SK-N-SH (cell line): Measurements from ENCODE around the gene C10orf120. TPM values are rescaled to one million over a fixed set of nuclear protein-coding genes. Genes with fewer than 3 reads are reported as not detected.

Source experiments
- CTCF ChIA-PET: fragments of 300-600, 350-600 bp; formaldehyde crosslinking; extraction: SDS; loops from one replicate; lab custom pipeline; 2021; lab: Yijun Ruan, JAX
- POLR2A ChIA-PET: fragments of 350-600 bp; sonication (Branson Sonifier 250); formaldehyde crosslinking; extraction: SDS; loops from one replicate; lab custom pipeline; 2020; ENCODE audit warnings: antibody characterized with exemption, inconsistent platforms; lab: Yijun Ruan, JAX
- DNase-seq: peaks from one replicate; pipeline ENCODE4 v3.0.0; 2012
- H2AFZ ChIP-seq: fragments of 200-600 bp; sonication (generic); 2 replicates; pipeline ENCODE4 v1.8.1; 2016; ENCODE audit warnings: antibody characterized with exemption, mild to moderate bottlenecking, low read depth
- H3F3A ChIP-seq: fragments of 200-600 bp; sonication (generic); replicated peaks from 2 replicates; pipeline ENCODE3; 2016; ENCODE audit warnings: antibody characterized with exemption, mild to moderate bottlenecking; ENCODE audit not compliant: insufficient read depth
- H3K27ac ChIP-seq, 2 experiments: fragments of 200-500 bp in 1 of 2; fragments of 200-600 bp in 1 of 2; sonication (Bioruptor generic) in 1 of 2; sonication (generic), shearing (Covaris generic) in 1 of 2; 2 replicates each; pipeline versions ENCODE4 v1.5.1 to v1.6.1; 2014 to 2016; ENCODE audit warnings: low read depth in 2 of 2, inconsistent platforms in 1 of 2, low read length in 1 of 2, mild to moderate bottlenecking in 1 of 2, mixed read lengths in 1 of 2
- H3K27me3 ChIP-seq: fragments of 200-600 bp; sonication (generic), shearing (Covaris generic); 2 replicates; pipeline ENCODE4 v1.6.1; 2016; ENCODE audit warnings: mixed run types; ENCODE audit not compliant: insufficient read depth
- H3K36me3 ChIP-seq, 2 experiments: fragments of 200-500 bp in 1 of 2; fragments of 200-600 bp in 1 of 2; sonication (Bioruptor generic) in 1 of 2; sonication (generic) in 1 of 2; replicated peaks in 1 of 2; 2 replicates each; pipeline versions ENCODE3 to v1.5.1; 2014 to 2016; ENCODE audit warnings: low read length in 1 of 2, mild to moderate bottlenecking in 1 of 2; ENCODE audit not compliant: insufficient read depth in 2 of 2, control insufficient read depth in 1 of 2
- H3K4me1 ChIP-seq, 2 experiments: fragments of 200-500 bp in 1 of 2; fragments of 200-600 bp in 1 of 2; sonication (Bioruptor generic) in 1 of 2; sonication (generic), shearing (Covaris generic) in 1 of 2; 2 replicates each; pipeline versions ENCODE4 v1.5.1 to v1.6.1; 2014 to 2016; ENCODE audit warnings: low read depth in 1 of 2, low read length in 1 of 2, mixed run types in 1 of 2; ENCODE audit not compliant: insufficient read depth in 2 of 2, control insufficient read depth in 1 of 2
- H3K4me2 ChIP-seq: fragments of 200-600 bp; sonication (generic), shearing (Covaris generic); 2 replicates; pipeline ENCODE4 v1.6.1; 2017; ENCODE audit warnings: mixed run types
- H3K4me3 ChIP-seq, 2 experiments: fragments of 200-500 bp in 1 of 2; fragments of 200-600 bp in 1 of 2; sonication (Bioruptor generic) in 1 of 2; sonication (generic), shearing (Covaris generic) in 1 of 2; 2 replicates each; pipeline versions ENCODE4 v1.5.1 to v1.8.1; 2014 to 2016; ENCODE audit warnings: low read depth in 2 of 2, inconsistent platforms in 1 of 2, low read length in 1 of 2, mild to moderate bottlenecking in 1 of 2, mixed read lengths in 1 of 2, moderate library complexity in 1 of 2
- H3K79me2 ChIP-seq: fragments of 200-600 bp; sonication (generic); 2 replicates; pipeline ENCODE4 v1.8.1; 2017; ENCODE audit warnings: mild to moderate bottlenecking; ENCODE audit not compliant: insufficient read depth
- H3K9ac ChIP-seq: fragments of 200-600 bp; sonication (generic); 2 replicates; pipeline ENCODE4 v1.6.1; 2017; ENCODE audit warnings: mixed run types
- H3K9me2 ChIP-seq: fragments of 200-600 bp; sonication (generic); 2 replicates; pipeline ENCODE4 v1.6.1; 2017; ENCODE audit warnings: mixed run types
- H3K9me3 ChIP-seq: fragments of 200-600 bp; sonication (generic); 2 replicates; pipeline ENCODE4 v1.6.1; 2017; ENCODE audit warnings: mixed run types, mild to moderate bottlenecking, moderate library complexity
- H4K20me1 ChIP-seq: fragments of 200-600 bp; sonication (generic); 2 replicates; pipeline ENCODE4 v1.6.1; 2017; ENCODE audit warnings: mild to moderate bottlenecking, mixed run types; ENCODE audit not compliant: insufficient read depth
- ELF1 ChIP-seq: IDR thresholded peaks from 2 replicates; pipeline ENCODE4 v1.4.0; 2012
- EP300 ChIP-seq, 2 experiments: IDR thresholded peaks; 2 replicates each; pipeline versions ENCODE4 v1.4.0 to v1.6.1; 2012; ENCODE audit warnings: borderline replicate concordance in 1 of 2, low read depth in 1 of 2, low read length in 1 of 2
- EZH2phosphoT487 ChIP-seq: fragments of 200-600 bp; sonication (generic); IDR thresholded peaks from 2 replicates; pipeline ENCODE4 v1.6.1; 2017; ENCODE audit warnings: low read depth, mixed run types, mild to moderate bottlenecking, antibody characterized with exemption, moderate library complexity, borderline replicate concordance
- FOSL2 ChIP-seq: IDR thresholded peaks from 2 replicates; pipeline ENCODE4 v1.4.0; 2012; ENCODE audit warnings: low read depth, mild to moderate bottlenecking, moderate library complexity, borderline replicate concordance
- FOXJ3 ChIP-seq: sonication (generic); formaldehyde crosslinking; IDR thresholded peaks from 2 replicates; pipeline ENCODE4 v1.5.1; 2020; ENCODE audit warnings: mild to moderate bottlenecking, missing genetic modification reagents
- FOXM1 ChIP-seq: IDR thresholded peaks from 2 replicates; pipeline ENCODE4 v1.4.0; 2012; ENCODE audit warnings: low read depth, mild to moderate bottlenecking
- GABPA ChIP-seq: IDR thresholded peaks from 2 replicates; pipeline ENCODE4 v1.4.0; 2012; ENCODE audit warnings: low read depth, mild to moderate bottlenecking
- GATA2 ChIP-seq: sonication (generic); formaldehyde crosslinking; IDR thresholded peaks from 2 replicates; pipeline ENCODE4 v1.5.0; 2020; ENCODE audit warnings: mild to moderate bottlenecking, missing genetic modification reagents
- IRF3 ChIP-seq: fragments of 150-350 bp; IDR thresholded peaks from 2 replicates; pipeline ENCODE4 v1.6.1; 2016; ENCODE audit warnings: mild to moderate bottlenecking, low read depth, low read length
- MAX ChIP-seq: IDR thresholded peaks from 2 replicates; pipeline ENCODE4 v1.4.0; 2012; ENCODE audit warnings: low read depth
- MXI1 ChIP-seq: IDR thresholded peaks from 2 replicates; pipeline ENCODE4 v1.6.1; 2012; ENCODE audit warnings: mild to moderate bottlenecking, low read depth, low read length, improper control_type of control experiment
- POLR2AphosphoS5 ChIP-seq: IDR thresholded peaks from 2 replicates; pipeline ENCODE4 v1.6.1; 2012; ENCODE audit warnings: low read depth, low read length
- RAD21 ChIP-seq: IDR thresholded peaks from 2 replicates; pipeline ENCODE4 v1.6.1; 2012; ENCODE audit warnings: mild to moderate bottlenecking, low read length
- RXRA ChIP-seq: IDR thresholded peaks from 2 replicates; pipeline ENCODE4 v1.4.0; 2012; ENCODE audit warnings: low read depth, mild to moderate bottlenecking, borderline replicate concordance
- SIN3A ChIP-seq: IDR thresholded peaks from 2 replicates; pipeline ENCODE4 v1.6.1; 2012; ENCODE audit warnings: low read depth, mild to moderate bottlenecking, low read length, moderate library complexity, borderline replicate concordance
- TAF1 ChIP-seq: IDR thresholded peaks from 2 replicates; pipeline ENCODE4 v1.6.1; 2012; ENCODE audit warnings: low read depth, mild to moderate bottlenecking, low read length, moderate library complexity, borderline replicate concordance
- USF1 ChIP-seq: IDR thresholded peaks from 2 replicates; pipeline ENCODE4 v1.4.0; 2012; ENCODE audit warnings: low read depth, borderline replicate concordance
- USF2 ChIP-seq: fragments of 150-350 bp; IDR thresholded peaks from 2 replicates; pipeline ENCODE4 v1.6.1; 2017; ENCODE audit warnings: antibody characterized with exemption, low read length, low read depth, borderline replicate concordance
- ZBTB33 ChIP-seq: IDR thresholded peaks from 2 replicates; pipeline ENCODE4 v1.4.0; 2012; ENCODE audit warnings: low read depth, borderline replicate concordance
- WGBS: methylation state at CpG from one replicate; pipeline ENCODE4 v1.1.6; 2017; ENCODE audit warnings: low lambda C conversion rate; 5-methylcytosine and 5-hydroxymethylcytosine counted together
- polyA plus RNA-seq, 3 experiments: library from polyadenylated mRNA; depleted of rRNA; stranded (reverse); fragments of >200 nt; gene quantifications; 2 replicates each; pipeline ENCODE4 v1.2.3, GENCODE V29; 2012

The C10orf120 gene
- polyA plus RNA-seq, 1 of the 3 experiments (the other 2 are of a cell fraction): not detected

- POLR2A ChIA-PET: no interaction called here
- no peak for DNase-seq
- H3K79me2 ChIP-seq: no peaks in the 10 kb centered on the region
- TF ChIP-seq SIN3A: no peak
- no peak for TF ChIP-seq MXI1
- TF ChIP-seq, all 33 proteins: peak for 0
- no peak overlapping the region for H3K9ac ChIP-seq
- H3K9me3 ChIP-seq: no peaks in the 10 kb centered on the region
- H3K4me1 ChIP-seq: no peaks in the 10 kb centered on the region
- no peaks in the 10 kb centered on the region for H3F3A ChIP-seq
- no peaks in the 10 kb centered on the region for H4K20me1 ChIP-seq
- H3K27me3 ChIP-seq: peaks cover 12% of the 10 kb centered on the region; the same call in 1 of the 2 replicates
- no peaks in the 10 kb centered on the region for H3K36me3 ChIP-seq
- H2AFZ ChIP-seq: no peak overlapping the region
- no peak overlapping the region for H3K4me2 ChIP-seq
- H3K27ac ChIP-seq: no peak overlapping the region
- WGBS: 42% methylated on average over 2 of the region's 2 CpGs
- CTCF ChIA-PET: no interaction called here
- H3K9me2 ChIP-seq: no peaks in the 10 kb centered on the region
- no peak overlapping the region for H3K4me3 ChIP-seq
Observed at GRCh38 chr10:122733443-122733842, 33.8 kb upstream of the C10orf120 start.

- H3K79me2 ChIP-seq: no peaks in the 10 kb centered on the region
- H2AFZ ChIP-seq: no peak overlapping the region
- H3K36me3 ChIP-seq: no peaks in the 10 kb centered on the region
- ChIA-PET CTCF (no interaction called here), POLR2A (no interaction called here)
- H3K4me2 ChIP-seq: no peak overlapping the region
- no peaks in the 10 kb centered on the region for H4K20me1 ChIP-seq
- DNase-seq: no peak
- no peak overlapping the region for H3K4me3 ChIP-seq
- no peaks in the 10 kb centered on the region for H3F3A ChIP-seq
- H3K27me3 ChIP-seq: peaks cover 12% of the 10 kb centered on the region; the same call in 1 of the 2 replicates
- no peaks in the 10 kb centered on the region for H3K9me3 ChIP-seq
- 13% methylated on average over 6 of the region's 6 CpGs for WGBS
- no peaks in the 10 kb centered on the region for H3K9me2 ChIP-seq
- no peaks in the 10 kb centered on the region for H3K4me1 ChIP-seq
- H3K9ac ChIP-seq: no peak overlapping the region
- H3K27ac ChIP-seq: no peak overlapping the region
- TF ChIP-seq USF2 (no peak), GABPA (no peak), FOXM1 (no peak), MAX (no peak), GATA2 (CRISPR knock-in tag) (no peak), POLR2AphosphoS5 (no peak), ELF1 (no peak), RXRA (no peak), USF1 (no peak), ZBTB33 (no peak), TAF1 (no peak), SIN3A (no peak), FOSL2 (no peak), EZH2phosphoT487 (no peak), FOXJ3 (no peak), RAD21 (no peak), IRF3 (no peak), EP300 (IDR thresholded peaks at IDR 0.05; ENCODE audit: borderline replicate concordance in 1 of 2, low read depth in 1 of 2, low read length in 1 of 2) (no peak)
Observed at GRCh38 chr10:122730238-122730637, 30.6 kb upstream of the C10orf120 start.
